NB4 (cell line): Measurements from ENCODE around the gene WDTC1.

Source experiments
- CTCF ChIP-seq: IDR thresholded peaks from one replicate; pipeline ENCODE4 v1.5.1; 2012; ENCODE audit warnings: low read depth, low read length
- MYC ChIP-seq: IDR thresholded peaks from 2 replicates; pipeline ENCODE4 v1.6.1; 2011; ENCODE audit warnings: low read depth, low read length
- POLR2A ChIP-seq: IDR thresholded peaks from 2 replicates; pipeline ENCODE4 v1.6.1; 2011; ENCODE audit warnings: mild to moderate bottlenecking; ENCODE audit not compliant: insufficient read length; ENCODE audit errors: extremely low read depth
- TF ChIP-seq, protein P1 (sequence below): IDR thresholded peaks from 2 replicates; pipeline ENCODE4 v1.6.1; 2011; ENCODE audit warnings: low read depth, low read length

DNA sequence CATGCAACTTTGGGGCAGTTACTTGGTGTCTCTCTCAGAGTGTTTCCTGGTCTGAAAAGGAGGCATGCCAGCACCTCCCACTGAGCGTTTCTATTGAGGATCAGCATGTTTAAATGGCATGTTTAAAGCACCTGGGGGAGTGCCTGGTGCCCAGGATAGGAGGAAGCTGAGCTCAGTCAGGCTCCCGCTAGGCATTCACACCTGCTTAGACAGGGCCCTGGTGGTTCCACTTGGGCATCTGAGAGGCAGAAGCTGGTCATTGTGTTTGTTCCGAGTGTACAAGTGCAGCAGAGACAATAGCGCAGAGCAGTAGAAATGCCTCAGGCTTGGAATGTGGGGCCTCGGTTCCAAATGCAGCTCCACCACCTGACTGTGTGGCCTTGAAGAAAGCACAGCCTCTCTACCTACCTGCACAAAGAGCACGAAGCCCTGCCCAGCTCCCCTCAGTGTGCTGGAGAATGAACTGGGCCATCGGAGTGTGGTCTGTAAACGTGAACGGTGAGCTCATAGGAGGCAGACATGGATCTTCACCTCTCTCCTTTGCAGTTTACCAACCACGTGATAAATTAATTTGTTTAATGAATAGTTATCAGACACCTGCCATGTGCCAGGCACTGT, 67.3 kb downstream of the WDTC1 start:
- no peak for TF ChIP-seq POLR2A
- no peak for TF ChIP-seq MYC
- no peak for TF ChIP-seq CTCF
- TF ChIP-seq, protein P1, sequence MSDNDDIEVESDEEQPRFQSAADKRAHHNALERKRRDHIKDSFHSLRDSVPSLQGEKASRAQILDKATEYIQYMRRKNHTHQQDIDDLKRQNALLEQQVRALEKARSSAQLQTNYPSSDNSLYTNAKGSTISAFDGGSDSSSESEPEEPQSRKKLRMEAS: no peak
